Heart left ventricle (tissue), 16 donors: ENCODE measurements around the gene HK3. TPM values are rescaled to one million over a fixed set of nuclear protein-coding genes. Genes with fewer than 3 reads are reported as not detected.

Source experiments
- ATAC-seq, 4 donors: fragments of 200-7000 bp; cut with Tn5 transposase; one replicate each; pipeline ENCODE4 v1.9.1; 2020 to 2022; ENCODE audit warnings: moderate library complexity in 4 of 4, mild to moderate bottlenecking in 3 of 4, moderate number of reproducible peaks in 1 of 4
- DNase-seq, 5 donors: peaks; one replicate each; pipeline ENCODE4 v3.0.0-alpha.2; 2020
- H3K27ac ChIP-seq, 12 donors: fragments of 200-600 bp; sonication (generic) in 4 of 12; one replicate each; pipeline versions ENCODE4 v1.5.0 to v1.8.0; 2016 to 2022; ENCODE audit warnings: mild to moderate bottlenecking in 2 of 12
- H3K27me3 ChIP-seq, 9 donors: fragments of 200-600 bp; sonication (generic) in 2 of 9; one replicate each; pipeline versions ENCODE4 v1.5.1 to v1.8.0; 2016 to 2022; ENCODE audit warnings: mild to moderate bottlenecking in 3 of 9
- H3K36me3 ChIP-seq, 9 donors: fragments of 200-600 bp; sonication (generic) in 2 of 9; one replicate each; pipeline versions ENCODE4 v1.5.0 to v1.8.0; 2018 to 2022; ENCODE audit warnings: mild to moderate bottlenecking in 2 of 9
- H3K4me1 ChIP-seq, 12 donors: fragments of 200-600 bp; sonication (generic) in 4 of 12; one replicate each; pipeline versions ENCODE4 v1.5.0 to v1.8.0; 2016 to 2022; ENCODE audit warnings: mild to moderate bottlenecking in 3 of 12
- H3K4me3 ChIP-seq, 12 donors: fragments of 200-600 bp; sonication (generic) in 4 of 12; one replicate each; pipeline versions ENCODE4 v1.5.0 to v1.8.0; 2017 to 2022; ENCODE audit warnings: mild to moderate bottlenecking in 9 of 12, moderate library complexity in 4 of 12
- H3K9me3 ChIP-seq, 12 donors: fragments of 200-600 bp; sonication (generic) in 4 of 12; one replicate each; pipeline versions ENCODE4 v1.5.0 to v1.8.0; 2016 to 2022; ENCODE audit warnings: mild to moderate bottlenecking in 1 of 12
- POLR2A ChIP-seq, 2 donors: fragments of 450-650 bp; IDR thresholded peaks; one replicate each; pipeline ENCODE4 v1.6.1; 2017; ENCODE audit warnings: antibody characterized with exemption in 2 of 2, mild to moderate bottlenecking in 2 of 2, moderate library complexity in 2 of 2
- WGBS, 4 donors: extraction: QIAGEN DNeasy Blood & Tissue Kit in 2 of 4; methylation state at CpG; one replicate each; pipeline versions ENCODE4 v1.1.5 to v1.1.7; 2013 to 2018; 5-methylcytosine and 5-hydroxymethylcytosine counted together
- intact Hi-C, 10 donors: fragments of 100-400 bp; cut with DNase I; formaldehyde crosslinking; loops; one replicate each; pipeline versions ENCODE4 v1.11.1 to v1.14.2; 2022
- polyA plus RNA-seq, 2 donors: library from polyadenylated mRNA; stranded (reverse); fragments of 200-250 nt; gene quantifications; one replicate each; pipeline ENCODE4 v1.2.3, GENCODE V29; 2013
- total RNA-seq, 9 donors: library from RNA; depleted of rRNA in 2 of 9; stranded (reverse); fragments of >200 nt in 2 of 9; fragmentation: NEBNext Ultra II Directional in 3 of 9; extraction: Animal tissue kit (Norgen Biotek cat#: 25700) in 3 of 9; gene quantifications; one replicate each; pipeline versions ENCODE4 v1.1.0 to v1.2.4, GENCODE V29; 2016 to 2023
- TF ChIP-seq, protein P1 (sequence below), 12 donors: fragments of 200-600 bp; sonication (generic) in 4 of 12; IDR thresholded peaks; one replicate each; pipeline versions ENCODE4 v1.5.0 to v1.8.0; 2018 to 2022; ENCODE audit warnings: antibody characterized with exemption in 12 of 12, mild to moderate bottlenecking in 5 of 12
- donor health status: ischemic (EF 13 %, LVEDD 7.1; RV severe dilation, severe dysfunction).
- donor health status: healthy with polysubstance abuse.
- donor health status: DM: no; HTN: yes; CAD: no.
- donor health status: DM: no; HTN: no; CAD: no.
- donor health status: ischemic (EF 25% LVEDD 6.9; RV normal size, moderate dysfunction).
- donor health status: ischemic (EF 25% LVEDD 5.7; RV mildly dilated, moderate dysfunction).
- donor health status: healthy.
- donor health status: DM: yes; HTN: yes; CAD: no.
- donor health status: ischemic (EF 35%, LVEDD 5.7; RV mildly dilated, moderate dysfunction).
- donor health status: nonischemic (EF 11% LVEDD 7.7; RV severe dilation, severe dysfunction).
- donor health status: DM: yes; HTN: yes; CAD: no.
- donor health status: PGD.
- donor health status: ischemic (EF 29% LVEDD 5.4; RV normal size, mild dysfunction).
- donor health status: nonischemic (EF 23%, LVEDD 6.1; RV moderate dilation, normal function).

Gene HK3
- total and polyA plus RNA-seq, 11 donors = 0.46 to 44.0 (median 2.5) TPM

DNA sequence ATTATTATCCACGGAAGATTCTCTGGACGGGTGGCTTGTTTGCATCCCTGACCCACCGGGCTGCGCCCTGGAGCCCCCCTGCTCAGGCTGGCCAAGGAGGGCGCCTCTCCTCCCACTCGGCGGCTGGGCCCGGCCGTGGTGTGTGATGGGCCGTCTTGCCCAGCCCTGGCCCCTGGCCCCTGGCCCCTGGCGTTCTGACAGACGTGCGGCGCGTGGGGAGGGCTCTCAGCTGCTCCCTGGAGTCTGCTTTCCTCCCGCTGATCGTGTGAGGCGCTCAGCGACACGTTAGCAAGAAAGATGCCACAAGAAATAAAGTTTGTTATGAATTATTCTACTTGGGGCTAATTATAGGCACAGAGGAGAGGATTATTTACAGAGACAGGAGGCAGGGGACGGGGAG, 55.5 kb downstream of the HK3 start:
- ATAC-seq = no peak
- H3K36me3 ChIP-seq = no peaks in the 10 kb centered on the region
- H3K27me3 ChIP-seq = peaks cover 0 to 79% (median 30%) of the 10 kb centered on the region in 9 donors
- H3K27ac ChIP-seq = no peak overlapping the region
- no peak overlapping the region for H3K4me3 ChIP-seq
- intact Hi-C loops = no loop called here
- WGBS, 4 donors = 50 to 55% (median 53%) methylated on average over 19 to 21 of the region's 21 CpGs
- no peaks in the 10 kb centered on the region for H3K9me3 ChIP-seq
- DNase-seq = no peak
- H3K4me1 ChIP-seq = no peaks in the 10 kb centered on the region
- TF ChIP-seq POLR2A (IDR thresholded peaks at IDR 0.05) = no peak
- TF ChIP-seq, protein P1, sequence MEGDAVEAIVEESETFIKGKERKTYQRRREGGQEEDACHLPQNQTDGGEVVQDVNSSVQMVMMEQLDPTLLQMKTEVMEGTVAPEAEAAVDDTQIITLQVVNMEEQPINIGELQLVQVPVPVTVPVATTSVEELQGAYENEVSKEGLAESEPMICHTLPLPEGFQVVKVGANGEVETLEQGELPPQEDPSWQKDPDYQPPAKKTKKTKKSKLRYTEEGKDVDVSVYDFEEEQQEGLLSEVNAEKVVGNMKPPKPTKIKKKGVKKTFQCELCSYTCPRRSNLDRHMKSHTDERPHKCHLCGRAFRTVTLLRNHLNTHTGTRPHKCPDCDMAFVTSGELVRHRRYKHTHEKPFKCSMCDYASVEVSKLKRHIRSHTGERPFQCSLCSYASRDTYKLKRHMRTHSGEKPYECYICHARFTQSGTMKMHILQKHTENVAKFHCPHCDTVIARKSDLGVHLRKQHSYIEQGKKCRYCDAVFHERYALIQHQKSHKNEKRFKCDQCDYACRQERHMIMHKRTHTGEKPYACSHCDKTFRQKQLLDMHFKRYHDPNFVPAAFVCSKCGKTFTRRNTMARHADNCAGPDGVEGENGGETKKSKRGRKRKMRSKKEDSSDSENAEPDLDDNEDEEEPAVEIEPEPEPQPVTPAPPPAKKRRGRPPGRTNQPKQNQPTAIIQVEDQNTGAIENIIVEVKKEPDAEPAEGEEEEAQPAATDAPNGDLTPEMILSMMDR (IDR thresholded peaks at IDR 0.05) = no peak

DNA sequence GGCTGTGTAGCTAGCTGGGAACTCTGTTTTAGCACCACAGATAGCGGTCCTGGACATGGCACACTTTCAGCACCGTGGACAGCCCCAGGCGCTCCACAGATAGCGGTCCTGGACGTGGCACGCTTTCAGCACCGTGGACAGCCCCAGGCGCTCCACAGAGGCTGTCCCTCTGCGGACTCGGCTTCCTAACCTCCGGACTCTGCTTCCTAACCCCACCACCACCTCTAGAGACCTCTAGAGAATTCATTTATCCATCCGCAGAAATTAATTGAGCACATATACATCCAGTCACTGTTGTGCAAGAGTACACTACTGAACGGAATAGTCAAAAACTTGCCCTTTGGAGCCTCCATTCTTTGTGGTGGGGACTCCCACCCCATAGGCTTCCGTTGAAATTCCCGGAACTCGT, 61.4 kb downstream of the HK3 start:
- no peak overlapping the region for H3K27ac ChIP-seq
- H3K36me3 ChIP-seq = no peaks in the 10 kb centered on the region
- peak; percentile 87 to 94 (median 93) for DNase-seq
- WGBS, 4 donors = 16 to 24% (median 19%) methylated on average over 12 to 16 of the region's 16 CpGs
- H3K4me3 ChIP-seq = no peak overlapping the region
- no peaks in the 10 kb centered on the region for H3K4me1 ChIP-seq
- peak; percentile 80 to 98 (median 96) for ATAC-seq
- H3K9me3 ChIP-seq = no peaks in the 10 kb centered on the region
- H3K27me3 ChIP-seq = peaks cover 0 to 46% (median 11%) of the 10 kb centered on the region in 9 donors
- intact Hi-C loops = loop anchor here in 1 of 10 donors (10.0 kb wide), 1 partner anchor 173 kb away; no protein-coding TSS in a partner anchor
- TF ChIP-seq, protein P1 (IDR thresholded peaks at IDR 0.05) = no peak
- TF ChIP-seq POLR2A (IDR thresholded peaks at IDR 0.05) = no peak

DNA sequence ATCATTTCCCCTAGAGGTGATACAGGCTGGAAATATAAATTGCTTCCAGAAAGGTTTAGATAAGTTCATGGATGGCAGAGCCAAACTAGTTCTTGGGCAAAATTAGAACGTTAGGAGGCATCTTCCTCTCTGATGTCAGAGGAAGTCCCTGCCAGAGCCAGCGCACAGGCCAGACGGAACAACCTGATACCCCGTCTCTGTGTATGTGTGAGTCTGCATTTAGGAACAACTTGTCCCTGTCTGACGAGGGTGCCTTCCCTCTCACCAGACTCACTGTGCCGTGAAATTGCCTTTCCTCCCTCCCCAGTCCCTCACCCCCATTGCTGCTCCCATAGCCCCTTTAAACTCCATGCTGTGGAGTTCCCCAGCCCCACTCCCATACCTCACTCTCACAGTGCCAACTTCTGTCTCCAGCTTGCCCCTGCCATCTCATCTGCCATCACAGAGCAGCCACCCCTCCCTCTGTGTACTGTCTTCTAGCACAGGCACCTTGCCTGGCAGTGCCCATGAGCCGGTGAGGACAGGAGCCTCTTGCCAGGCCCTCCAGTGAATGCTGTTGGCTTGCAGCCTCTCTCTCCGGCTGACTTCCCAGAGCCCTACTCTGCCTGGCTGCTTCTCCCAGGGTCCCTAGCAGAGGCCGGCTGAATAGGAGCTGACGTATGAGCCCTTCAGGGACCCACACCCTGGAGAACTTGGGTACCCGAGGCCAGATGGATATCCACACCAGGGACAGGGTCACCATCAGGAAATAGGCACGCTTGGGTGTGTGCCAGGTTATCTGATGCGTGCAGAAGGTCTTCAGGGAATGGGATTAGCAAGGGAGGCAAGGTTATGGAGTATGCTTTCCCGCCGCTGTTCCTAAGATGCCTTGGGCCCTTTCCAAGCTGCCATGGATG, 62.1 kb downstream of the HK3 start:
- no peak for TF ChIP-seq POLR2A (IDR thresholded peaks at IDR 0.05)
- TF ChIP-seq, protein P1 (IDR thresholded peaks at IDR 0.05) = no peak
- ATAC-seq = no peak
- no peak overlapping the region for H3K4me3 ChIP-seq
- H3K4me1 ChIP-seq = no peaks in the 10 kb centered on the region
- no peak overlapping the region for H3K27ac ChIP-seq
- no peaks in the 10 kb centered on the region for H3K9me3 ChIP-seq
- 60 to 72% (median 64%) methylated on average over 13 to 15 of the region's 15 CpGs for WGBS, 4 donors
- peaks cover 0 to 46% (median 14%) of the 10 kb centered on the region in 9 donors for H3K27me3 ChIP-seq
- no peaks in the 10 kb centered on the region for H3K36me3 ChIP-seq
- DNase-seq = no peak
- intact Hi-C loops = loop anchor here in 1 of 10 donors (10.0 kb wide), 1 partner anchor 172 kb away; no protein-coding TSS in a partner anchor

DNA sequence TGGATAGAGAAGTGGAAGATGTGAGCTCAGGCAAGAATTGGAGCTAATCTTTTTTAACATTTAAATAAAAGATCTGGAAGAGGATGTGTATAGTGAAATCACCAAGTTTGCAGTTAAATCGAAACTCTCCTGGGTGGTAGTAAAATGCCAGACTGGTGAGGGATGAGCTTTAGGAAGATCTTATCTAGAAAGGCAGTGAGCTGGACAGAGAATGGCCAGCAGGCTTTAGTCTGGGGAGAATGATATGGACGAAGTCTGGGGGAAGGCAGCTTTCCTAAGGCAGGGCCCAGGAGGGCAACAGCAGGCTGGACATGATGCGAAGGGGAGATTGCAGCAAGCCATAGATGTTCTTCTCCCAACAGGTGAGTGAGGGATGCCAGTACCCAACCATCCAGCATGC, 63.2 kb downstream of the HK3 start:
- no peaks in the 10 kb centered on the region for H3K9me3 ChIP-seq
- no peaks in the 10 kb centered on the region for H3K4me1 ChIP-seq
- no peaks in the 10 kb centered on the region for H3K36me3 ChIP-seq
- TF ChIP-seq POLR2A (IDR thresholded peaks at IDR 0.05) = no peak
- TF ChIP-seq, protein P1 (IDR thresholded peaks at IDR 0.05) = no peak
- no peak for ATAC-seq
- no peak for DNase-seq
- H3K27me3 ChIP-seq = peaks cover 0 to 44% (median 13%) of the 10 kb centered on the region in 9 donors
- H3K27ac ChIP-seq = no peak overlapping the region
- 48 to 60% (median 56%) methylated on average over 3 of the region's 3 CpGs for WGBS, 4 donors
- H3K4me3 ChIP-seq = no peak overlapping the region
- intact Hi-C loops = loop anchor here in 1 of 10 donors (10.0 kb wide), 1 partner anchor 171 kb away; no protein-coding TSS in a partner anchor
